Superior temporal gyrus (tissue), 1 donor: Measurements from ENCODE around the gene CLDN34.

Source experiments
- DNase-seq: peaks from one replicate; pipeline ENCODE4 v3.0.0-alpha.2; 2016; ENCODE audit errors: extremely low spot score

CLDN34 gene, protein sequence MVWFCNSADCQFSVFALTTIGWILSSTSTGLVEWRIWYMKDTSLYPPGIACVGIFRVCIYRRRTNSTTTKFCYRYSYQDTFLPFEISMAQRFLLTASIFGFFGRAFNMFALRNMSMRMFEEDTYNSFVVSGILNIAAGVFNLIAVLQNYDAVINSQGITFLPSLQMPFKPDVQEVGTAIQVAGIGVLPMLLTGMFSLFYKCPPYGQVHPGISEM

DNA sequence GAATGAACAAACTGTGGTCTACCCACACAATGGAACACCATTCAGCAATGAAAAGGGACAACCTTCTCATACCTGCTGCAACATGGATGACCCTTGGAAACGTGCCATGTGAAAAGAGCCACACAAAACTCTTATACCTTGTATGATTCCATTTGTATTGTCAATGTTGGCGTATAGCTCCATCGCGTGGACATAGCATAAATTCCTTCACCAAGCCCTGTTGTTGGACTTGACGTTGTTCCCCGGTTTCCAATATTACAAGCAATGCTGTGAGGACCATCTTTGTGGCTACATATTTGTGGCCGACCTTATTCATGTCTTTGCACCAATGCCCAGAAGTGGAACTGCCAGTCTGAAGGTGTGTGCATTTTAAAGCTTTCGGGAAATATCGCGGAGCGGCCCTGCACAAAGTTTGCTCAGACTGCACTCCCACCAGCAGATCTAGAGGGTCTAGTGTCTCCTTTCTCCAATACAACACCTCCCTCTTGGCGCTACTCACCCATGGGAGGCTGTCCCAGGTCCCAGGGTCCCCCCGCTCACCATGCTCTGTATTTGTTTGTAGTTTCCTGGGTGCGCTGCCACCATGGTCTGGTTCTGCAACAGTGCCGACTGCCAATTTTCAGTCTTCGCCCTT lies at the start of gene CLDN34:
Gene CLDN34 (plus strand): TSS at position 584 of the 634 bp plus-strand sequence. CDS start 0 bp downstream, at position 584.
- DNase-seq = no peak

DNA sequence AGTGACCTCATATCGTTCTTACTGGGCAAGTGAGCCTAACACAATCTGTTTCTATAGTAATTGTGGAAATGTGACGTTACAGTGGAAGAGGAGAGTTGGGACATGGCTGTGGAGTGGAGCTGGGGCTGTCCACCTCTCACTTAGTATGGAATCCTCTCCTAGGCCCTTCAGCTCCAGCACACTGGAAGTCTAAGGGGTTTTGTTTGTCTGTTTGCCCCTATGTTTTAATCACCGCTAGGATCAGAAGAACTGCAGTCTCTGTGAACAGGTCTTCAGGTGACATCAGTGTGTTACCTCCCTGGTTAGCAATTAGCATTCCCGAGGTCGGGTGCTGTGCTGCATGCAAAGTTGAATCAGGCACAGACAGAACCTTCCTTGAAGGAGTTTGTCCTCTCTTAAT lies 49.3 kb upstream of the CLDN34 start:
- no peak for DNase-seq

- no peak for DNase-seq
Observed at GRCh38 chrX:9919632-9920172, 47.5 kb upstream of the CLDN34 start.

- DNase-seq = no peak
Observed at GRCh38 chrX:9921407-9921806, 45.8 kb upstream of the CLDN34 start.

DNA sequence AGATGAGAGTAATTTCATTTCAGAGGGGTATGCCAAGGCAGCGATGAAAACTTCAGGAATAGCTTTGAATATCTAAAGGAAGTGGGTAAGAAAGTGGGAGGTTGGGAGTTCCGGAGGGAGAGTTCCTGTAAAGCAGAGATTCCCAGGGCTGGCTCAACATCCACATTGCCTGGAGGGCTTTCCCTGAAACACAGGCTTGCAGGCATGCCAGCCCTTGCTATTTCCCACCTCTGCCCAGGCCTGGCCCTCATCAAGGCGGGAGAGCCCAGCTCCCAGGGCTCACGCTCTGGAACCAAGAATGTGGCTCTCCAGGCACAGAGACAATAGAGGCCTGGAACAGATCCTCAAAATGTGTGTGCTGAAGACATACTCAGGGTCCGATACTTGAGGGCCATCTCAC lies 43.8 kb upstream of the CLDN34 start:
- no peak for DNase-seq

GRCh38 chrX:9926002-9926401 lies 41.2 kb upstream of the CLDN34 start:
- DNase-seq = no peak

DNA sequence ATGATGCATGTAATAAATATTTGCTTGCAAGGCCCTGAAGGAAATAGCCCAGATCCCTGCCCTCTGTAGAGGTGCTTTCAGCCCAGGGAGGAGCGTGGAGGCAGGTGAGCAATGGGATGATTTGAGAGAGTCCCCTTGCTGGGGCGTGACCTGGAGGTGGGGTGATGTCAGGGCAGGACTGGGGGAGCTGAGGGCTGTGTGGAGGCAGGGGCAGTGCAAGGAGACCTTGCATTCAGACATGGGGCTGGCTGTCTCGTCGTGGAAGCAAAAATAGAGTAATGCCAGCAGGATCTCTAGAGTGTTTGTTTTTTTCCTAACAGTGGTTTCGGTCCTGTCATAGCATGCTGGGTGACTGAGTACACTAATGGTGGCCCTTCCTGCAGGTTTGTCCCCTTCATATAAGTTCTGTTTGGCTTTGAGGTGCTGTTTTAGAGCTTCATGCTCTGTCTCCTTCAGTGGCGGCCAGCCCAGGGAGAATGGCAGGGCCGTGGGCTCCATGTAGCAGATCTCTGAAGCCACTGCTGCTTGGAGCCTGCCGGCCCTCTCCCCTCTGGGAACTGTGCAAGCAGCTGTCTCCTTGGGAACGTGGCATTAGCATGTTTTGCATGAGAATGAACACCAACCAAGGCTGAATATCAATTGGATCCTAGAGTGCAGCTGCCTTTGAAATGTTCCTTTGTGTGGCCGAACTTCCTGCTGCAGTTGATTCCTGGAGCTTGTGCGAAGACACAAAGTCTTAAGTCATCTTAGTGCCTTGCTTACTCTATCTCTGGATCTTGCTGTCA lies 39.3 kb upstream of the CLDN34 start:
- DNase-seq = peak; percentile 57

DNA sequence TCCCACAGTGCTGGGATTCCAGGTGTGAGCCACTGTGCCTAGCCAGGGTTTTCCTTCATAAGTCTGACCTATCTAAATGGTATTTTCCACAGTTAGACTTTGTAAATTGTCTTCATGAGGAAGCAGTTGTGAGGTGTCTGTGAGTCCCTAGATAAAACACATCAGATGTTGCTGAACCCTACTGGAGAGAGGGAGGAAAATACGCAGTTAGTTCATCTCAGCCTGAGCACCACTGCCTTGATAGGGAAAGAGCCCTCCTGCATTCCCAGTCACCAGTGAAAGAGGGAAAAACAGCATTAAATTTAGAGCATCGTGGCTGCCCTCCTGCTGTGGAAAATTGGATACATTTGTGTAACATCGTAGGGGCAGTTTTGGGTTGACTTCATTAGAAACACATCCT lies 31.7 kb upstream of the CLDN34 start:
- DNase-seq = no peak

DNA sequence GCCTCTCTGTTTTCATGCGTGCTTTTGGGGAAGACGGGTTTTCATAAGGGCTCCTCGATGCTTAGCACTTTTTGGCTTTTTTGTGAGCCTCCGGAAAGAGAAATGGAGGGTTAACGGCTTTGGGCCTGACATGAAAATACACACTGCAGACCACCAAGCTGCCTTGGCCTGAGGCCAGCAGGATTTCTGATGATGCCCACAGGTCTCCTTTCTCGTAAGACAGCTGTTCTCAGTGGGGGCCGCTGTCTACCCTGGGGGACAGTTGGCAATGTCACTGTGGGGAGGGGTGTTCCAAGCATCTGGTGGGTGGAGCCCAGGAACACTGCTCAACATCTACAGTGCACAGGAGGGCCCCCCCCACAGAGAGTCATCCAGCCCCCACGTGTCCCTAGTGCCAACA lies 29.4 kb upstream of the CLDN34 start:
- no peak for DNase-seq

- no peak for DNase-seq
Observed at GRCh38 chrX:9938516-9938915, 28.6 kb upstream of the CLDN34 start.

DNA sequence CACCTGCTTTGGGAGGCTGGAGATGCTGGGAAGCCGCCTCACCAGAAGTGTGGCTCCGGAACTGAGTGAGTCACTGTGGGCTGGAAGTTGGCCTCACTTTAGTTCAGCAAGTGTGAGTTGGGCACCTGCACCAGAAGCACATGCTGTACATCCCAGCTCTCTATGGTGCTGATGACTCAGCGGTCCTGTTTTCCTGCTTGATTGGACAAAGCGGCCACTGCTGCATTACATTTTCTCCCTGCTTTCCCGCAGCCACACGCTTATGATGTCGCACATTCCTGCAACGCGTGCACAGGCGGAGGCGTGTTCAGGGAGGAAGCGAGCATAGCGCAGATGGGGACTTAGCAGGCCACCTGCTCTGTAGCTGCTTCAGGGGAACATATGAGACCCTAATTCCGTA lies 26.7 kb upstream of the CLDN34 start:
- DNase-seq = peak; percentile 45

- no peak for DNase-seq
Observed at GRCh38 chrX:9942086-9942485, 25.1 kb upstream of the CLDN34 start.

- DNase-seq = no peak
Observed at GRCh38 chrX:9943420-9943819, 23.7 kb upstream of the CLDN34 start.

DNA sequence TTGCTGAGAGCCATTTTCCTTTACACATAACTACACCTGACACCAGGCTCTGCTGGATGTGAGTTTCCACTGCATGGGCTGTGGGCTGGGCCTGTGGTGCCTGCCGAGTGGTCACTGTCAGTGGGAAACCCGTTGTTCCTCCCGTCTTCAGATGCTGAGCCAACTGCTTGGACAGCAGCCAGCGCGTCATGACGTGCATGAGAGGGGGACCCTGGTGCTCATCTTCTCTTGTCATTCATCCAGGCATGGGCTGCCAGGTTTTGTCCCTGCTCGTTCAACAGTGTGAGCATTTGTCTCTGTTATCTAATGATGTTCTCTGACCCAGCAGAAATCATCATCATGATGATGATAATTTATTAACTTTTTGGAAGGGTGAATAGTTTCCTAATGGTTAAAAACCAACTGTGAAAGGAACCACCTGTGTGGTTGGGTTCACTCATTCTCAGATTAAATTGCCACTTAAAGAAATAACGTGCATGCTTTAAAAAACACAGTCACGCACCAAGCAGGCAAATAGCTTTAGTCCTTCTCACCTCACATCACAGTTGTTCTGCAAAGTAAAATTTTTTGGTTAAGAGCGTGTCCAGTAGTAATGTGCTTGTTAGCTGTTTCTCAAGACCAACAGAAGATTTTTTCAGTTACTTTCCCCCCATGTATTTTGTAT lies 19.9 kb upstream of the CLDN34 start:
- DNase-seq = no peak

DNA sequence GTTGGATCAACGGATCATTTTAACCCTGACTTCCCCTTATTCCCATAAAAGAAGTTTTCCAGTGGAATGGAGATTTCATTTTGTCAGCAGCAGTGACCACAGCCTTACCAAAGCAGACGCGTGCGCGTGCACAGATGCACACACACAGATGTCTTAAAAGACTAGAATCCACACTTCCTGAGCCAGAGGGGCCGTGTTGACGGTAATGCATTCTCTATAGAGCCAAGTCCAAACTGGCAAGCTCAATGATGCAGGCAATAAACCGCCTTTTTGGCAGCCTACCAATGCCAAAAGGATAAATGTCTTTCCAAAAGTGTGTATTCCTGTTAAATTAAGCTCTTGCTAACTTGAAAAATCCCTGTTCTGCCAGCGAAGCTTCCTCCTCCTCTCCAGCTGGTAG lies 18.8 kb upstream of the CLDN34 start:
- no peak for DNase-seq

- DNase-seq = no peak
Observed at GRCh38 chrX:9952300-9952699, 14.9 kb upstream of the CLDN34 start.

DNA sequence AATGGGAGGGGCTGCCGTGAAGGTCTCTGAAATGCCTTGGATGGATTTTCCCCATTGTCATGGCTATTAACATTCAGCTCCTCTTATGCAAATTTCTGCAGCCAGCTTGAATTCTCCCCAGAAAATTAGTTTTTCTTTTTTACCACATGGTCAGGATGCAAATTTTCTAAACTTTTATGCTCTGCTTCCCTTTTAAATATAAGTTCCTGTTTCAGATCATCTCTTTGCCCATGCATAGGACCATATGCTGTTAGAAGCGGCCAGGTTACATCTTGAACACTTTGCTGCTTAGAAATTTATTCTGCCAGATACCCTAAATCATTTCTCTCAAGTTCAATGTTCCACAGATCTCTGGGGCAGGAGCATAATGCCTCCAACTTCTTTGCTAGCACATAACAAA lies 13.8 kb upstream of the CLDN34 start:
- no peak for DNase-seq

- no peak for DNase-seq
Observed at GRCh38 chrX:9955506-9955905, 11.7 kb upstream of the CLDN34 start.

GRCh38 chrX:9957743-9958142 lies 9.4 kb upstream of the CLDN34 start:
- no peak for DNase-seq

- no peak for DNase-seq
Observed at GRCh38 chrX:9958183-9958582, 9.0 kb upstream of the CLDN34 start.

GRCh38 chrX:9961750-9962149 lies 5.4 kb upstream of the CLDN34 start:
- no peak for DNase-seq

GRCh38 chrX:9977635-9978034 lies 10.5 kb downstream of the CLDN34 start:
- no peak for DNase-seq
